Stimulated activated CD4-positive, alpha-beta T cell treated with anti-CD3 and anti-CD28 coated beads, TNF-alpha, amount 100 ng/mL, for 4 hours (primary cell): Measurements from ENCODE around the gene TOGARAM1.

Experiments used
- DNase-seq, 3 experiments: peaks; one replicate each; pipeline ENCODE4 v3.0.0-alpha.2; 2020; ENCODE audit warnings: low read depth in 3 of 3

Gene TOGARAM1, protein sequence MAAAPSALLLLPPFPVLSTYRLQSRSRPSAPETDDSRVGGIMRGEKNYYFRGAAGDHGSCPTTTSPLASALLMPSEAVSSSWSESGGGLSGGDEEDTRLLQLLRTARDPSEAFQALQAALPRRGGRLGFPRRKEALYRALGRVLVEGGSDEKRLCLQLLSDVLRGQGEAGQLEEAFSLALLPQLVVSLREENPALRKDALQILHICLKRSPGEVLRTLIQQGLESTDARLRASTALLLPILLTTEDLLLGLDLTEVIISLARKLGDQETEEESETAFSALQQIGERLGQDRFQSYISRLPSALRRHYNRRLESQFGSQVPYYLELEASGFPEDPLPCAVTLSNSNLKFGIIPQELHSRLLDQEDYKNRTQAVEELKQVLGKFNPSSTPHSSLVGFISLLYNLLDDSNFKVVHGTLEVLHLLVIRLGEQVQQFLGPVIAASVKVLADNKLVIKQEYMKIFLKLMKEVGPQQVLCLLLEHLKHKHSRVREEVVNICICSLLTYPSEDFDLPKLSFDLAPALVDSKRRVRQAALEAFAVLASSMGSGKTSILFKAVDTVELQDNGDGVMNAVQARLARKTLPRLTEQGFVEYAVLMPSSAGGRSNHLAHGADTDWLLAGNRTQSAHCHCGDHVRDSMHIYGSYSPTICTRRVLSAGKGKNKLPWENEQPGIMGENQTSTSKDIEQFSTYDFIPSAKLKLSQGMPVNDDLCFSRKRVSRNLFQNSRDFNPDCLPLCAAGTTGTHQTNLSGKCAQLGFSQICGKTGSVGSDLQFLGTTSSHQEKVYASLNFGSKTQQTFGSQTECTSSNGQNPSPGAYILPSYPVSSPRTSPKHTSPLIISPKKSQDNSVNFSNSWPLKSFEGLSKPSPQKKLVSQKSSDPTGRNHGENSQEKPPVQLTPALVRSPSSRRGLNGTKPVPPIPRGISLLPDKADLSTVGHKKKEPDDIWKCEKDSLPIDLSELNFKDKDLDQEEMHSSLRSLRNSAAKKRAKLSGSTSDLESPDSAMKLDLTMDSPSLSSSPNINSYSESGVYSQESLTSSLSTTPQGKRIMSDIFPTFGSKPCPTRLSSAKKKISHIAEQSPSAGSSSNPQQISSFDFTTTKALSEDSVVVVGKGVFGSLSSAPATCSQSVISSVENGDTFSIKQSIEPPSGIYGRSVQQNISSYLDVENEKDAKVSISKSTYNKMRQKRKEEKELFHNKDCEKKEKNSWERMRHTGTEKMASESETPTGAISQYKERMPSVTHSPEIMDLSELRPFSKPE (N-terminal part only)

DNA sequence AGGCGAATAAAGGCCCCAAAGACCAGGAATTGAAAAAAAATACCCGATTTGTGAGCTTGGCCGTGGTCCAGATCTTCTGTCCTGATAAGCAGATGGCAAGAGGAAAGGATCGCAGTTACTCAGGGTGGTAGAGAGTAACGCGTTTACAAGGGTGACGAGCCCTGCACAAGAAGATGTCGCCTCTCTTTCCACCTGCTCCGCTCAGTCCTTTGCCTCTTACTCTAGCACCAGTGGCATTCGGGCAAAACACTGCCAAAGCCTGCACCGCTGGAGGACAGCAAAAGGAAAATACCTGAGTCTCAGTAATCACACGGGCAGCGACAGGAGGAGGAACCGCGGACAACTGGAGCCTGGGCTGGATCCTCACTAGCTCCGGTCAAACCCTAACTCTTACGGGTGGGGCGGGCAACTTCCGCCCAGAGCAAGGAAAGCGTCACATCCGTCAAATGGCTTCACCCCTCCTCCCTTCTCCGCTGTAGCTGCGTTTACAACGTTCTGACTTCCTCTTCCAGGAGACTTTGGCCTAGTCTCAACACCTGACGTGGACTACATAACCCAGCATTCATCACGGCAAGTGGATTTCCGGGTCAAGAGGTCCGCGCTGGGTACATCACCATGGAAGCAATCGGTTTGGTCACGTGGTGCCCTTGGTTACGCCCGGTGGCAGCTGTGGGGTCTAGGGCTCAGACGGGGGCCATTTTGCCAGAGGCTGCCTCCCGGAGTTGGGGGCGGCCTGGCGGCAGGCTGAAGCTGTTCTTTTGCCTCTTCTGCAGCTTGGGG, at the start of gene TOGARAM1, which contains the start of gene KLHL28:
TOGARAM1 (plus strand) TSS at position 637 of the 780 bp plus-strand sequence. CDS start 232 bp downstream, outside the sequence.
KLHL28 (minus strand) TSS at position 394 of the 780 bp plus-strand sequence. CDS start 16,019 bp downstream, outside the sequence.
- peak; percentile 72 to 94 (median 94) for DNase-seq

DNA sequence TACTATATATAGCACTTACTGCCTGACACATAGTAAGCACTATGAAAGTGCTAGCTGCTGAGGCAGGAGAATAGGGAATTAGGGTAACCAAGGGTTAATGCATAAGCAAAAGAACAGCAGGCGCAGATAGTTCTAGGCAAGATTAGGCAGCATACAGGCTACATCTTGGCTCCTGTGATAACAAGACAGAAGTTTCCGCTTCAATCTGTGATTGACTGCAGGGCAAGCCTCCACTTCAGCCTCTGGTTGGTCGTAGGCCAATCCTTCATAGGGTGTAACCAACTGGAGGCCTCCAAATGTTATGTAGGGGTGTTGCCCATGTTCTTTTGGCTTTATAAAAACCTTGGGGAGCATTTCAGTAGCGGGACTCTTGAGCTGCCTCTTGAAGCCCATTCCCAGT, 47.1 kb upstream of the TOGARAM1 start:
- no peak for DNase-seq

DNA sequence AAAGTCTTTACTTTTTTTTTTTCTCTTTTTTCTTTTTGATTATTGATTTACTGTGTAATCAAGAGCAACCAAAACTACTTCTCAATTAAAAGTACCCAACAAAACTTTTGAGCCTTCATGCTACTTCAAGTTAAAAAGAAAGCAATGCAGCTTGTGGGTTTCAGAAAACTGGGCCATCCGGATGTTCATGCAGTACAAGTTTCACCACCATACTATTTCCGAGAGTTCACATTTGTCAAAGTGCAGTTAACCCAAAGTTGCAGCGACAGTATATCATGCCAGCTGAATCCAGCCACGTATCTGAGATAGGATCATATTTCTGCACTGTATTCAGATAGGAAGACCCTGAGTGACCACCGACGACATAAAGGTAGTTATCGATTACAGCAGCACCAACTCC, 33.2 kb upstream of the TOGARAM1 start:
- DNase-seq: no peak

DNA sequence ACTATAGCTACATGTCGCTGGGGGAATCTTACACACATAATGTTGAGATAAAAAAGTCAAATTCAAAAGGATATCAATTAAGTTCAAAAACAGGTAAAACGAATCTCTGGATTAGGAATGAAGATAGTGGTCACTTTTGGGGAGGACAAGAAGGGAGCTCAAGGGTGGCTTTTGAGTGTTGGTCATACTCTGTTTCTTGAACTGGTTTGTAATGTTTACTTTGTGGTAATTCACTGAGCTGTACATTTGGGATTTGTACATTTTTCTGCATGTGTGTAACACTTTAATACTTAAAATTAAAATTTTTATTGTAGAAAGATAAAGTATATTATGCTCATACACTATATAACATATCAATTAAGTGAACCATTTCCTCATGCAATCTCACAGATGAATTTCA, 26.8 kb upstream of the TOGARAM1 start:
- DNase-seq: no peak

DNA sequence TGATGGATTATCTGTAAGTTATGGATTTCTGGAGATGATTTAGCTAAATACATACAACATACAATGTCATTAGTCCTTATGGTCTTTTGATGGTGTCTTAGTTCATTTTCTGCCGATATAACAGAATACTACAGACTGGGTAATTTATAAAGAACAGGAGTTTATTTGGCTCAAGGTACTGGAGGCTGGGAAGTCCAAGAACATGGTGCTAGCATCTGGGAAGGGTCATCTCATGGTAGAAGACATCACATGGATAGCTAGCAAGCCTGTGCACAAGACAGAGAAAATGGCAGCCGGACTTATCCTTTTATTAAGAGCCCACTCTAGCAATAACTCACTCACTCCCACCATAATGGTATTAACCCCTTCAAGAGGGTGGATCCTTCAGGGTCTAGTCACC, 24.4 kb upstream of the TOGARAM1 start:
- no peak for DNase-seq

DNA sequence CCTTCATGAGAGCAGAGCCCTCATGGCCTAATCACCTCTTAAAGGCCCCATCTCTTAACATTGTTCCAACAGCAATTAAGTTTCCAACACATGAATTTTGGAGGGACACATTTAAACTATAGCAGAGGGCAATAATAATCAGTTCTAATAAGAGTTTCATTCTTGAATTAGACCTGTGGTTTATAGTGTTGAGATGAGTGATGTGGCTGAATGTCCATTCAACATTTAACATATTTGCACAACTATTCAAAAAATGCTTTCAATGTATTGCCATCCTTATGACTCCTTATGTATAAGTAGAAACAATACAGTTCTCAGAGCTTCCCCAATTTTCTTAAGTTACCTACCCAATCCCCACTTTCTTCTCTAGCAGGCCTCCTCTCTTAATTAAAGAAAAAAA, 21.8 kb upstream of the TOGARAM1 start:
- DNase-seq: no peak

DNA sequence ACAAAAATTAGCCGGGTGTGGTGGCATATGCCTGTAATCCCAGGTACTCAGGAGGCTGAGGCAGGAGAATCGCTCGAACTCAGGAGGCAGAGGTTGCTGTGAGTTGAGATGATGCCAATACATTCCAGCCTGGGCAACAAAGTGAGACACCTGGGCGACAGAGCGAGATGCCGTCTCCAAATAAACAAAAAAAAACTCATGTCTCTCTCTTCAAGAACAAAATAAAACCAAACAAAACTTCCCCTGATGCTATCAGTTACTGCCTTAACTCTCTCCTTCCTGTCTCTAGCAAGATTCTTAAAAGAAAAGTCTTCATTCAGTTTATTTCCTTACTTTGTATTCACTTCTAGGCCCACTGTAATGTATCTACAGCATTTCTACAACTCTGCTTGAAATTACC, 21.0 kb upstream of the TOGARAM1 start:
- no peak for DNase-seq

DNA sequence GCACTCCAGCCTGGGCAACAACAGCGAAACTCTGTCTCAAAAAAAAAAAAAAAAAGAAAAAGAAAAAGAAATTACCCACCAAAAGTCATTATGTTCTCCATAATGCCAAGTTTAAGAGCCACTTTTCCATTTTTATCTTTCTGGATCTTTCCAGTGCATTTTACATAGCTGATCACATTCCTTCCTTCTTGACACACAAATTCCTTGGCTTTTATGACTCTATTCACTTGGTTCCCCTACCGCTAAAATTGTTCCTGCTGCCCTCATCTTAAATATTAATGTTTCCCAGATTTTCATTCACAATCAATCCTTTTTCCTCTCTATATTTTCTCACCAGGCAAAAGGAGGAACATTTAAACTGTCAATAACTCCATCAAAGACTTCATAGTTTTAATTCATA, 20.4 kb upstream of the TOGARAM1 start:
- DNase-seq: no peak

DNA sequence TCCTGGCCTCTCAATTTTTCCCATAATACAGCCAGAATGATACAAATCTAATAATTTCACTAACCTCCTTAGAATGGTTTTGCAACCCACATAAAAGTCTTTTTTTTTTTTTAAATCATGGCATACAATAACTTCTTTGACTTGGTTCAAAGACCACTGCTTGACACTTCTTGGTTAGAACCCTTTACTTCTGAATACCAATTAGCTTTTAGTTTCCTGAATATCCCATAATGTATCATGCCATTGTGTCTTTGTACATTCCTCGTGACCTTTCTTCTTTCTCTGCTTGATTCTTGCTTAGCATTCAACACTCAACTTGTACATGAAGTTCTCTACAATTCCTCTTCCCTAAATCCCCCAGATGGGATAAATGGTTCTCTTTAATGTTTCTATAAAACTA, 19.6 kb upstream of the TOGARAM1 start:
- DNase-seq: no peak

DNA sequence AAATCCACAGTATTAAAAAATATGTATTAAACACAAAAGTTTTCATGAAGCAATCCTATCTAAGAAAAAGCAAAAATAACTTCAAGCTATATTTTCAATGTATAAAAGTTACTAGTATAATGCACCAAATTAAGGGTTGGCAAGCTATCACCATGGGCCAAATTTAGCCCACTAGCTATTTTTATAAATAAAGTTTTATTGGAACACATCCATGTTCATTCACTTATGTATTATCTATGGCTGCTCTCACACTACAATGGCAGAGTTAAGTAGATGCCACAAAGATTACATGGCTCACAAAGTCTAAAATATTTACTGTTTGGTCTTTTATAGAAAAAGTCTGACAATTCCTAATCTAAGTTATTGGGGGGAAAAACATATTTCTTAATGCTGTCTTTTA, 17.9 kb upstream of the TOGARAM1 start:
- no peak for DNase-seq

DNA sequence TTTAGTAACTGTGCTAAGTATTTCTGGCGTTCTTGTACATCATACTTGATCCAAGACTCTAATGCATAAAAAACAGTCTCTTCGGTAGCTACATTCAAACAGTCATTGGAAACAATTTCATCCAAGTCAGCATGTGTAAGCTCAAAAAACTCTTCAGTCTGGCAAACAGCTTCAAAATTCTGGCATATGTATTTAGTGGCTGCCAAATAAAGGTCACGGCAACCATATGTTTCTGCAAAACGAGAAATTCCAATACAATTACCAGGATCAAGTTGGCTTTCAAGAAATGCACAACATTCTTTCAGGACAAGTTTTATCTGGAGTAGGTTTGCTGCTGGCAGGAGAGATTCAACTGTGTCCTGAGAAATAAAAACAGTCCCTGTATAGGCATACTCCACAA, 16.7 kb upstream of the TOGARAM1 start:
- no peak for DNase-seq

DNA sequence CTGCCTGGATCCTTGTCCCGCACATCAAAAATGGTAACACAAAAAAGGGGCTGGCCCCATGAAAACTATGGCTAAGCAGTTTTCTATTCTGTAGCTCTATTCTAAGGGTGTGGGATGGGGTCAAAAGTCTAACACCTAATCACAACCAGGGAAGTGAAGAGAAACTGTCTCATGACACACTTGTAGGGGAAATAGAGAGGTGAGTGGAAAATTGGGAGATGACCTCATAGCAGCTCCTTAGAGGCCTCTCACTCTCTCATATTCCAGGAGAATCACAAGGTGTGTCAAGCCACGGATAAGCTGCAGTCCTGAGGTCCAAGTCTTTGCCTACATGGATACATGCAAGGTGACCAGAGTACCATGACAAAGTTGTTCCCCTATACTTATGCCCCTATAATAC, 10.9 kb upstream of the TOGARAM1 start:
- DNase-seq: no peak

DNA sequence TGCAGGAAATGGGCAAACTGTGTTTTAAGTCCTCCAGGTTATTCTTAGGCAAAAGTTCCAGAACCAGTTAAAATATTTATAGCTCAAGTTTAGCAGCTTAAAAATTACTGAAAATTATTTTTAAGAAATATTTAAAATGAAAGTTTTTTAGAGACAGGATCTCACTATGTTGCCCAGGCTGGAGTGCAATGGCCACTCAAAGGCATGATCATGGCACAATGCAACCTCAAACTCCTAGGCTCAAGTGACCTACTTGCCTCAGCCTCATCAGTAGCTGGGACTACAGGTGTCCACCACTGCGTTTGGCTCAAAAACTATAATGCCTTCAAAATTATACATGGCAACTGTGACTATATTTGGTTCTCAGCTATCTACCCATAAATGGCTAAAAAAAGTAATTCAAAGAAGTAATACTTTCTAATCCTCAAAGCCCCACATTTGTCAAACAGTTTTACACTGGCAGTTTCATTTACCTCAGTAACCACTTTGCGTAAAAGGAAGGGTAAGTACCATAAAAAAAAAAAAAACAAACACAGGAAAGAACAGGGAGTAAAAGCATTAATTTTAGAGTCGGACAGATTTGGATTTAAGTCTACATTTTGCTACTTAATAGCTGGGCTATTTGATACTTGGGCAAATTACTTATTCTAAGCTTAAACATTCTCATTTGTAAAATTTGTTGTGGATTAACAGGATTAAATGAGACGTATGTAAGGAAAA, 9.4 kb upstream of the TOGARAM1 start:
- DNase-seq: no peak

DNA sequence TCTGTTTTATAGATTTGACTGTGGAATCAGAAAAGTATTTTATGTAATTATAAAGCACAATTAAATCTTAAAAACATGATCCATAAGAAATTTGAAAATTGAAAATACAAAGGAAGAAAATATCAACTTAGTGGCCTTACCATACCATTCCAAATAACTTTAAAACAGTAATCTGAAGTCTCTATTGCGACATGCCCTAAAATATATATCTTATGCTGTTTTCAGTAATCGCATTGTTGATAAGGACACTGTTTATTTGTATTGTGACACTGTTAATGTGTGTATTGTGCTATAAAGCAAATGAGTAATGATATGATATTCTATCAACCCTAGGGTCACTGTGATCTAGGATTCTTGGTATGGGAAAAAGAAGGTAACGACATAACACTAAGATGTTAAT, 7.2 kb upstream of the TOGARAM1 start:
- no peak for DNase-seq

DNA sequence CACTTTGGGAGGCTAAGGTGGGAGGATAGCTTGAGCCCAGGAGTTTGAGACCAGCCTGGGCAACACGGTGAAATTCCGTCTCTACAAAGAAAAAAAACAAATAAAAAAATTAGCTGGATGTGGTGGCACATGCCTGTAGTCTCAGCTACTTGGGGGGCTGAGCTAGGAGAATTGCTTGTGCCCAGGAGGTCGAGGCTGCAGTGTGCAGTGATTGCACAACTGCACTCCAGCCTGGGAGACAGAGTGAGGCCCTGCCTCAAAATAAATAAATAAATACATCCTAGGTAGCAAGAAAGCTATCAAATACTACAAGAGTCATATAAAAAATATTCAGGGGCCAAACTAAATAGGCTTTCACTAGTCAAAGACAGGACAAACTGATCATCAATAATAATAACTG, 6.5 kb upstream of the TOGARAM1 start:
- no peak for DNase-seq

DNA sequence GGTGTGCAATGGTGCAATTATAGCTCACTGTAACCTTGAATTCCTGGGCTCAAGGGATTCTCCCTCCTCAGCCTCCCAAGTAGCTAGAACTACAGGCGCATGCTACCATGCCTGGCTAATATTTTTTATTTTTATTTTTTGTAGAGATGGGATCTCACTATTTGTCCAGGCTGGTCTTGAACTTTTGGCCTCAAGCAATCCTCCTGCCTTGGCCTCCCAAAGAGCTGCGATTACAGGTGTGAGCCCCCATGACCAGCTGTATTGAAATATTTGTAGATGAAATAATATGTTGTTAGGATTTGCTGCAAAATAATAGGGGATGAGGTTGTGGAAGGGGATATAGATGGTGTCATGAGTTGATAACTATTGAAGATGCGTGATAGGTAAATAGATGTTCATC, 5.1 kb upstream of the TOGARAM1 start:
- no peak for DNase-seq

DNA sequence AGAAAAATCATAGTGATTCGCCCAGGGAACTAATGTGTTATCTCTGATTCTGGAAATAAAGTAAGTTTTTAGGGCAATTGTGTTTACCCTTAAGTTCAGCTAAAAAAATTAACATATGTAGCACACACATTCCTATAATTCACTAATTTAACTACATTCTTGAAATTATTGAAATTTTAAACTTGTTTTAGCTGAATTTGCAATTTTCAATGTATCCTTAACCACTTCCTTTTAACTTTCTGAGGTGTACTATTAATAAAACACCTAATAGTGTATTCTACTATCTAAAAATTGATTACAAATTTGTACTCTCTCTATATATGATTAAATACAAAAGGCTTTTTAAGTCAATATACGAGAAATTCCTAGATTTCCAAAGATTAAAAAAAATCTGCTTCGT, 2.5 kb upstream of the TOGARAM1 start:
- DNase-seq: no peak

DNA sequence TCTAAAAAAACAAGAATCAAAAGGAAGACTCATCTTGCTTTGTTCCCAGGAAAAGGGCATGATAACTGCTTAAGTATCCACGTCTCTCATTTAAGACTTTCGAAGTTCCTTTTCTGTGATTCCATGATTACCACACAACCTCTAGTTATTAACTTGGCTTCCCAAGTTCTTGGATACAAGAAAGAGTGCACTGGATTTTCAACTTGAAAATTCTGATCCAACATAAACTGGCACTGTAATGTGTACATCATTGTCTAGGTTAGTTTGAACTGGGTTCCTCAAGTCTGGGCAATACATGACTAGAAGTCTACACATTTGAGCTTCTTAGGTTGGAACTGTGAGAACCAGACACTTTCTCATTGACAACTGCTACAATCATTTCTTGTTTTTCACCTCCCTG, 1.8 kb upstream of the TOGARAM1 start:
- no peak for DNase-seq

DNA sequence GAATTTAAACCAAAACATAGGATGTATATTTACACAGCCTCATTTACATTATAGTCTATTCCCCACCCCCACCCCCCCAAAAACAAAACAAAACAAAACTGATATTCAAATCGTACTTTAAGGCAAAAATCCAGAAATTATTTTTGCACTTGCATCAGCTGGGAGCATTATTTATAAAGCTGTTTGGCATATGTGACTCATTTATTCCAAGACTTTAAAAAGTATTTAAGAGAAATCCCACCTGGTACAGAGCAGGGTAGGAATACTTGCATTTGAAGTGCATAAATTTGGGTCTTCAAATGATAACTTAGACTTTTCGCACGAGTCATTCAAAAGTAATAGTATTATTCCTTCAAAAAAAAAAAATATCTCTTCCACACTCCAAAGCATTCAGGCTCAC, 1.3 kb upstream of the TOGARAM1 start:
- DNase-seq: no peak

DNA sequence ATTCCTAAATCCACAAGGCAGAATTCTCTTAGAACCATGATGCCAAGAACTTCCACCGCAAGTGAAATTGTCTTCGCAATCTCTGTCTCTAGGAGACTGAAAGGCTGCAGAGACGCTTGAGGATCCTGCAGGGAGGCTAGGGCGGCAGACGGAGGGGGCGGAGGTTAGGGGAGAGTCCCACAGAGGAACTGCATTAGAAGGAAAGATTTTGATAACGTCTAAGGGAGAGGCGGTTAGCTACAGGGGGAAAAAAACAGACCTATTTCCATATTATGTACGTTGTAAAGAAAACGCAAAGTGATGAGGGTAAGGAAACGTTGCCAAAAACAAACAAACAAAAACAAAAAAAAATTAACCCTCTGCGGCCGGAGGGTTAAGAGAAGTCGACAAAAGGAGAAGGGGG, 838 bp upstream of the TOGARAM1 start:
- DNase-seq: peak; percentile 21 to 37 (median 22)
